HepG2 (cell line): ENCODE data around the gene TLDC2. TPM values are rescaled to one million over a fixed set of nuclear protein-coding genes. Genes with fewer than 3 reads are reported as not detected.

Source experiments
- BHLHE40 ChIP-seq: IDR thresholded peaks from 2 replicates; pipeline ENCODE4 v1.6.1; 2011; ENCODE audit warnings: low read length, improper control_type of control experiment
- CAMTA2 ChIP-seq: sonication (generic); formaldehyde crosslinking; IDR thresholded peaks from 2 replicates; pipeline ENCODE4 v1.4.0; 2020; ENCODE audit warnings: mild to moderate bottlenecking, missing genetic modification reagents, borderline replicate concordance
- CSRNP1 ChIP-seq: sonication (generic); formaldehyde crosslinking; IDR thresholded peaks from 2 replicates; pipeline ENCODE4 v1.8.1; 2023; ENCODE audit warnings: mild to moderate bottlenecking, missing genetic modification reagents
- GFI1 ChIP-seq: sonication (generic); formaldehyde crosslinking; IDR thresholded peaks from 2 replicates; pipeline ENCODE4 v1.5.0; 2020; ENCODE audit warnings: missing genetic modification reagents, mild to moderate bottlenecking, borderline replicate concordance
- HNRNPL ChIP-seq: fragments of 200-400 bp; formaldehyde crosslinking; IDR thresholded peaks from 2 replicates; pipeline ENCODE4 v1.6.1; 2017; ENCODE audit warnings: mild to moderate bottlenecking, low read depth, low read length
- KDM5A ChIP-seq: fragments of 200-600 bp; sonication (generic); IDR thresholded peaks from 2 replicates; pipeline ENCODE4 v1.7.0; 2018; ENCODE audit warnings: antibody characterized with exemption, mild to moderate bottlenecking, low read length, borderline replicate concordance
- MED13 ChIP-seq: sonication (generic); formaldehyde crosslinking; IDR thresholded peaks from 2 replicates; pipeline ENCODE4 v1.5.0; 2020; ENCODE audit warnings: missing genetic modification reagents
- NRL ChIP-seq: sonication (generic); formaldehyde crosslinking; IDR thresholded peaks from 2 replicates; pipeline ENCODE4 v1.5.0; 2020; ENCODE audit warnings: missing genetic modification reagents, mild to moderate bottlenecking, moderate library complexity, borderline replicate concordance
- PTBP1 ChIP-seq: fragments of 200-400 bp; formaldehyde crosslinking; IDR thresholded peaks from 2 replicates; pipeline ENCODE4 v1.6.1; 2018; ENCODE audit warnings: low read length, low read depth; ENCODE audit not compliant: poor library complexity, severe bottlenecking
- SIX1 ChIP-seq: sonication (generic); formaldehyde crosslinking; IDR thresholded peaks from 2 replicates; pipeline ENCODE4 v1.4.0; 2020; ENCODE audit warnings: missing genetic modification reagents, borderline replicate concordance
- SMAD1 ChIP-seq: sonication (generic); formaldehyde crosslinking; IDR thresholded peaks from 2 replicates; pipeline ENCODE4 v1.4.0; 2020; ENCODE audit warnings: missing genetic modification reagents, low read depth, mild to moderate bottlenecking, borderline replicate concordance
- TARDBP ChIP-seq: sonication (generic); formaldehyde crosslinking; IDR thresholded peaks from 2 replicates; pipeline ENCODE4 v1.8.0; 2022; ENCODE audit warnings: mild to moderate bottlenecking, missing genetic modification reagents
- XRCC5 ChIP-seq: fragments of 200-400 bp; formaldehyde crosslinking; optimal IDR thresholded peaks from 2 replicates; pipeline ENCODE3; 2017; ENCODE audit warnings: mild to moderate bottlenecking, low read length
- ZNF296 ChIP-seq: sonication (generic); formaldehyde crosslinking; conservative IDR thresholded peaks from 2 replicates; pipeline ENCODE4 v1.5.0; 2020; ENCODE audit warnings: mild to moderate bottlenecking, missing genetic modification reagents
- ZNF317 ChIP-seq: sonication (generic); formaldehyde crosslinking; IDR thresholded peaks from 2 replicates; pipeline ENCODE4 v1.5.0; 2020; ENCODE audit warnings: mild to moderate bottlenecking, missing genetic modification reagents
- ZNF564 ChIP-seq: sonication (generic); formaldehyde crosslinking; IDR thresholded peaks from 2 replicates; pipeline ENCODE4 v1.8.1; 2023; ENCODE audit warnings: mild to moderate bottlenecking, missing genetic modification reagents
- ZNF768 ChIP-seq: sonication (generic); formaldehyde crosslinking; IDR thresholded peaks from 2 replicates; pipeline ENCODE4 v1.4.0; 2020; ENCODE audit warnings: missing genetic modification reagents
- ZNF788 ChIP-seq: sonication (generic); formaldehyde crosslinking; IDR thresholded peaks from 2 replicates; pipeline ENCODE4 v1.5.0; 2020; ENCODE audit warnings: mild to moderate bottlenecking, missing genetic modification reagents, borderline replicate concordance
- ZZZ3 ChIP-seq: sonication (generic); formaldehyde crosslinking; IDR thresholded peaks from 2 replicates; pipeline ENCODE4 v1.4.0; 2020; ENCODE audit warnings: missing genetic modification reagents, mild to moderate bottlenecking, borderline replicate concordance
- polyA plus RNA-seq, 8 experiments: library from polyadenylated mRNA; depleted of rRNA in 3 of 8; stranded (reverse) in 7 of 8; unstranded in 1 of 8; fragments of >200 nt; fragmentation: Illumina TruSeq in 4 of 8; extraction: Trizol in 4 of 8; gene quantifications; 2 replicates each; pipeline versions ENCODE4 v1.2.1 to v1.2.3, GENCODE V29; 2011 to 2016; ENCODE audit warnings: low read depth in 4 of 8, missing spikeins in 1 of 8, mixed read lengths in 1 of 8; ENCODE audit not compliant: insufficient read depth in 1 of 8
- total RNA-seq, 5 experiments: library from RNA; depleted of rRNA; stranded (reverse); fragments of >200 nt; fragmentation: Illumina TruSeq; extraction: Trizol; gene quantifications; 2 replicates each; pipeline ENCODE4 v1.2.3, GENCODE V29; 2016; ENCODE audit warnings: low read depth in 1 of 5
- TF ChIP-seq, protein P1 (sequence below): sonication (generic); formaldehyde crosslinking; IDR thresholded peaks from 2 replicates; pipeline ENCODE4 v1.4.0; 2020; ENCODE audit warnings: mild to moderate bottlenecking, missing genetic modification reagents
- TF ChIP-seq, protein P2 (sequence below): sonication (generic); formaldehyde crosslinking; IDR thresholded peaks from 2 replicates; pipeline ENCODE4 v1.4.0; 2020; ENCODE audit warnings: mild to moderate bottlenecking, missing genetic modification reagents

Gene TLDC2
- total and polyA plus RNA-seq, 2 of the 13 experiments (the other 11 are each of a cell fraction or from before 2014, with no cell fraction given), result 1.5 to 1.6 TPM

- TF ChIP-seq, protein P1, sequence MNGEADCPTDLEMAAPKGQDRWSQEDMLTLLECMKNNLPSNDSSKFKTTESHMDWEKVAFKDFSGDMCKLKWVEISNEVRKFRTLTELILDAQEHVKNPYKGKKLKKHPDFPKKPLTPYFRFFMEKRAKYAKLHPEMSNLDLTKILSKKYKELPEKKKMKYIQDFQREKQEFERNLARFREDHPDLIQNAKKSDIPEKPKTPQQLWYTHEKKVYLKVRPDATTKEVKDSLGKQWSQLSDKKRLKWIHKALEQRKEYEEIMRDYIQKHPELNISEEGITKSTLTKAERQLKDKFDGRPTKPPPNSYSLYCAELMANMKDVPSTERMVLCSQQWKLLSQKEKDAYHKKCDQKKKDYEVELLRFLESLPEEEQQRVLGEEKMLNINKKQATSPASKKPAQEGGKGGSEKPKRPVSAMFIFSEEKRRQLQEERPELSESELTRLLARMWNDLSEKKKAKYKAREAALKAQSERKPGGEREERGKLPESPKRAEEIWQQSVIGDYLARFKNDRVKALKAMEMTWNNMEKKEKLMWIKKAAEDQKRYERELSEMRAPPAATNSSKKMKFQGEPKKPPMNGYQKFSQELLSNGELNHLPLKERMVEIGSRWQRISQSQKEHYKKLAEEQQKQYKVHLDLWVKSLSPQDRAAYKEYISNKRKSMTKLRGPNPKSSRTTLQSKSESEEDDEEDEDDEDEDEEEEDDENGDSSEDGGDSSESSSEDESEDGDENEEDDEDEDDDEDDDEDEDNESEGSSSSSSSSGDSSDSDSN (CRISPR knock-in tag), result peak; percentile 97
- TF ChIP-seq CSRNP1 (peak; percentile 56; the same call in 1 of the 2 replicates), CAMTA2 (CRISPR knock-in tag) (peak; percentile 91; the same call in 1 of the 2 replicates), TARDBP (peak; percentile 24), HNRNPL (peak; percentile 99), ZNF788 (CRISPR knock-in tag) (peak; percentile 65; the same call in 1 of the 2 replicates), ZNF296 (CRISPR knock-in tag) (no peak), ZZZ3 (CRISPR knock-in tag) (peak; percentile 66), SIX1 (CRISPR knock-in tag) (0 out of 2 replicates have a peak, but pooled peaks have one; percentile 40), ZNF768 (CRISPR knock-in tag) (peak; percentile 59; the same call in 1 of the 2 replicates), XRCC5 (peak; percentile 79), NRL (peak; percentile 68; the same call in 1 of the 2 replicates), KDM5A (no peak), GFI1 (CRISPR knock-in tag) (0 out of 2 replicates have a peak, but pooled peaks have one; percentile 13), SMAD1 (CRISPR knock-in tag) (0 out of 2 replicates have a peak, but pooled peaks have one; percentile 77), ZNF317 (CRISPR knock-in tag) (peak; percentile 72; the same call in 1 of the 2 replicates), BHLHE40 (0 out of 2 replicates have a peak, but pooled peaks have one; percentile 28), MED13 (no peak), ZNF564 (CRISPR knock-in tag) (no peak; the same call in 1 of the 2 replicates), PTBP1 (peak; percentile 52)
- TF ChIP-seq, protein P2, sequence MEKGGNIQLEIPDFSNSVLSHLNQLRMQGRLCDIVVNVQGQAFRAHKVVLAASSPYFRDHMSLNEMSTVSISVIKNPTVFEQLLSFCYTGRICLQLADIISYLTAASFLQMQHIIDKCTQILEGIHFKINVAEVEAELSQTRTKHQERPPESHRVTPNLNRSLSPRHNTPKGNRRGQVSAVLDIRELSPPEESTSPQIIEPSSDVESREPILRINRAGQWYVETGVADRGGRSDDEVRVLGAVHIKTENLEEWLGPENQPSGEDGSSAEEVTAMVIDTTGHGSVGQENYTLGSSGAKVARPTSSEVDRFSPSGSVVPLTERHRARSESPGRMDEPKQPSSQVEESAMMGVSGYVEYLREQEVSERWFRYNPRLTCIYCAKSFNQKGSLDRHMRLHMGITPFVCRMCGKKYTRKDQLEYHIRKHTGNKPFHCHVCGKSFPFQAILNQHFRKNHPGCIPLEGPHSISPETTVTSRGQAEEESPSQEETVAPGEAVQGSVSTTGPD (CRISPR knock-in tag), result no peak
Observed at GRCh38 chr20:36875702-36876472, at the start of gene TLDC2 (continued).
